ENCODE data around the gene BIN2.

DNA sequence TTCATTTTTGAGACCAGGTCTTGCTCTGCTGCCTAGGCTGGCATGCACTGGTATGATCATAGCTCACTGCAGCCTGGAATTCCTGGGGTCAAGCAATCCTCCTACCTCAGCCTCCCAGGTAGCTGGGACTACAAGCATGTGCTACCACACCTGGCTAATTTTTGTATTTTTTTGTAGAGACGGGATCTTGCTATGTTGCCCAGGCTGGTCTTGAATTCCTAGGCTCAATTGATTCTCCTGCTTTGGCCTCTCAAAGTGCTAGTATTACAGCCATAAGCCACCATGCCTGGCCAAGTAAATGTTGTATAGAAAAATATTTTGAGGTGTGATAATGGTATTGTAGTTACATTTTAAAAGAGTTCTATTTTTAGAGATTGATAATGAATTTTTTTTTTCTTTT is 12.6 kb downstream of the BIN2 start:
- TF ChIP-seq, protein P1, sequence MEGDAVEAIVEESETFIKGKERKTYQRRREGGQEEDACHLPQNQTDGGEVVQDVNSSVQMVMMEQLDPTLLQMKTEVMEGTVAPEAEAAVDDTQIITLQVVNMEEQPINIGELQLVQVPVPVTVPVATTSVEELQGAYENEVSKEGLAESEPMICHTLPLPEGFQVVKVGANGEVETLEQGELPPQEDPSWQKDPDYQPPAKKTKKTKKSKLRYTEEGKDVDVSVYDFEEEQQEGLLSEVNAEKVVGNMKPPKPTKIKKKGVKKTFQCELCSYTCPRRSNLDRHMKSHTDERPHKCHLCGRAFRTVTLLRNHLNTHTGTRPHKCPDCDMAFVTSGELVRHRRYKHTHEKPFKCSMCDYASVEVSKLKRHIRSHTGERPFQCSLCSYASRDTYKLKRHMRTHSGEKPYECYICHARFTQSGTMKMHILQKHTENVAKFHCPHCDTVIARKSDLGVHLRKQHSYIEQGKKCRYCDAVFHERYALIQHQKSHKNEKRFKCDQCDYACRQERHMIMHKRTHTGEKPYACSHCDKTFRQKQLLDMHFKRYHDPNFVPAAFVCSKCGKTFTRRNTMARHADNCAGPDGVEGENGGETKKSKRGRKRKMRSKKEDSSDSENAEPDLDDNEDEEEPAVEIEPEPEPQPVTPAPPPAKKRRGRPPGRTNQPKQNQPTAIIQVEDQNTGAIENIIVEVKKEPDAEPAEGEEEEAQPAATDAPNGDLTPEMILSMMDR (IDR thresholded peaks at IDR 0.05; ENCODE audit: low read length), result no peak
- no peak for TF ChIP-seq EZH2 (optimal IDR thresholded peaks at IDR 0.05; ENCODE audit: low read depth, low read length)

Measured in MM.1S (cell line).